Mesendoderm (in vitro differentiated cells): ENCODE results near the gene RIMOC1.

Source experiments
- DNase-seq: peaks from one replicate; pipeline ENCODE4 v3.0.0; 2013
- H2AK5ac ChIP-seq: 2 replicates; pipeline ENCODE4 v1.6.1; 2013; ENCODE audit warnings: low read length, inconsistent platforms
- H2BK120ac ChIP-seq: 2 replicates; pipeline ENCODE4 v1.6.1; 2013; ENCODE audit warnings: low read depth, mild to moderate bottlenecking, low read length, moderate library complexity, mixed read lengths
- H2BK15ac ChIP-seq: replicated peaks from 2 replicates; pipeline ENCODE4 v1.6.1; 2013; ENCODE audit warnings: low read depth, mild to moderate bottlenecking, moderate library complexity
- H2BK5ac ChIP-seq: 2 replicates; pipeline ENCODE4 v1.6.1; 2013; ENCODE audit warnings: low read length, inconsistent platforms
- H3K18ac ChIP-seq: 2 replicates; pipeline ENCODE4 v1.6.1; 2013; ENCODE audit warnings: mild to moderate bottlenecking, low read length, mixed read lengths
- H3K23ac ChIP-seq: one replicate; pipeline ENCODE4 v1.6.1; 2013; ENCODE audit warnings: low read length
- H3K27ac ChIP-seq: 2 replicates; pipeline ENCODE4 v1.5.1; 2013; ENCODE audit warnings: low read depth, mild to moderate bottlenecking, inconsistent platforms, low read length, moderate library complexity
- H3K27me3 ChIP-seq: 2 replicates; pipeline ENCODE4 v1.6.1; 2013; ENCODE audit warnings: low read length, control low read depth, mild to moderate bottlenecking, inconsistent platforms; ENCODE audit not compliant: insufficient read depth, poor library complexity
- H3K36me3 ChIP-seq: 2 replicates; pipeline ENCODE4 v1.6.1; 2013; ENCODE audit warnings: low read length, inconsistent platforms; ENCODE audit not compliant: control insufficient read depth, insufficient read depth
- H3K4ac ChIP-seq: one replicate; pipeline ENCODE4 v1.6.1; 2013; ENCODE audit warnings: low read depth, mild to moderate bottlenecking, low read length, moderate library complexity
- H3K4me1 ChIP-seq: 2 replicates; pipeline ENCODE4 v1.6.1; 2013; ENCODE audit warnings: low read depth, low read length, inconsistent platforms; ENCODE audit not compliant: control insufficient read depth
- H3K4me2 ChIP-seq: 2 replicates; pipeline ENCODE4 v1.6.1; 2013; ENCODE audit warnings: low read length
- H3K4me3 ChIP-seq: 2 replicates; pipeline ENCODE4 v1.5.1; 2013; ENCODE audit warnings: mild to moderate bottlenecking, low read length
- H3K56ac ChIP-seq: one replicate; pipeline ENCODE4 v1.6.1; 2013; ENCODE audit warnings: low read length
- H3K79me1 ChIP-seq: 2 replicates; pipeline ENCODE4 v1.6.1; 2013; ENCODE audit warnings: low read length, inconsistent platforms
- H3K79me2 ChIP-seq: 2 replicates; pipeline ENCODE4 v1.6.1; 2013; ENCODE audit warnings: mild to moderate bottlenecking, low read length; ENCODE audit not compliant: control insufficient read depth, insufficient read depth
- H3K9ac ChIP-seq: 2 replicates; pipeline ENCODE4 v1.6.1; 2013; ENCODE audit warnings: low read length, inconsistent platforms
- H4K5ac ChIP-seq: one replicate; pipeline ENCODE4 v1.6.1; 2013; ENCODE audit warnings: low read length
- H4K8ac ChIP-seq: one replicate; pipeline ENCODE4 v1.6.1; 2013; ENCODE audit warnings: low read depth, mild to moderate bottlenecking, control low read depth, low read length, moderate library complexity
- WGBS: extraction: QIAGEN DNeasy Blood & Tissue Kit; methylation state at CpG from one replicate; pipeline ENCODE4 v1.1.7; 2013; ENCODE audit warnings: low lambda C conversion rate, missing lambda C conversion rate; ENCODE audit not compliant: insufficient coverage; ENCODE audit errors: extremely low coverage; 5-methylcytosine and 5-hydroxymethylcytosine counted together

The RIMOC1 gene

GRCh38 chr5:41875121-41875520 is 29.0 kb upstream of the RIMOC1 start:
- Histone ChIP-seq H3K4ac (no peak overlapping the region), H3K27ac (no peak overlapping the region), H4K8ac (no peak overlapping the region), H3K23ac (no peak overlapping the region), H3K79me1 (no peaks in the 10 kb centered on the region), H3K4me3 (no peak overlapping the region), H2AK5ac (no peak overlapping the region), H3K56ac (no peak overlapping the region), H2BK15ac (no peak overlapping the region), H3K27me3 (peaks cover 2% of the 10 kb centered on the region), H3K4me1 (peaks cover 3% of the 10 kb centered on the region), H2BK120ac (no peak overlapping the region), H3K4me2 (no peak overlapping the region), H2BK5ac (no peak overlapping the region), H3K79me2 (no peaks in the 10 kb centered on the region), H3K18ac (no peak overlapping the region), H4K5ac (no peak overlapping the region), H3K36me3 (no peaks in the 10 kb centered on the region), H3K9ac (no peak overlapping the region)
- no peak for DNase-seq

- Histone ChIP-seq H3K18ac (no peak overlapping the region), H3K56ac (no peak overlapping the region), H3K27me3 (no peaks in the 10 kb centered on the region), H3K4ac (no peak overlapping the region), H3K79me2 (no peaks in the 10 kb centered on the region), H2BK5ac (no peak overlapping the region), H2AK5ac (no peak overlapping the region), H3K79me1 (no peaks in the 10 kb centered on the region), H2BK120ac (no peak overlapping the region), H3K4me1 (no peaks in the 10 kb centered on the region), H3K4me3 (no peak overlapping the region), H4K5ac (no peak overlapping the region), H3K23ac (no peak overlapping the region), H3K36me3 (no peaks in the 10 kb centered on the region), H3K4me2 (no peak overlapping the region), H4K8ac (no peak overlapping the region), H3K27ac (no peak overlapping the region), H2BK15ac (no peak overlapping the region), H3K9ac (no peak overlapping the region)
- no CpG with 5 or more reads among the region's 2 CpGs for WGBS
- DNase-seq = no peak
Measured at GRCh38 chr5:41876678-41877077, 27.5 kb upstream of the RIMOC1 start.

- no CpG with 5 or more reads among the region's 1 CpG for WGBS
Measured at GRCh38 chr5:41877408-41877807, 26.7 kb upstream of the RIMOC1 start.

GRCh38 chr5:41878173-41878572 is 26.0 kb upstream of the RIMOC1 start:
- Histone ChIP-seq H3K27ac (no peak overlapping the region), H3K4me1 (no peaks in the 10 kb centered on the region), H3K18ac (no peak overlapping the region), H3K4ac (no peak overlapping the region), H2AK5ac (no peak overlapping the region), H3K9ac (no peak overlapping the region), H3K27me3 (no peaks in the 10 kb centered on the region), H4K5ac (no peak overlapping the region), H3K36me3 (no peaks in the 10 kb centered on the region), H3K23ac (no peak overlapping the region), H2BK120ac (no peak overlapping the region), H3K4me3 (no peak overlapping the region), H4K8ac (no peak overlapping the region), H3K79me2 (no peaks in the 10 kb centered on the region), H3K56ac (no peak overlapping the region), H3K4me2 (no peak overlapping the region), H2BK15ac (no peak overlapping the region), H2BK5ac (no peak overlapping the region), H3K79me1 (no peaks in the 10 kb centered on the region)
- no peak for DNase-seq
- WGBS = no CpG with 5 or more reads among the region's 2 CpGs

More at GRCh38 chr5:41877408-41877807, 26.7 kb upstream of the RIMOC1 start:
- Histone ChIP-seq H3K18ac (no peak overlapping the region), H3K4me3 (no peak overlapping the region), H3K4me2 (no peak overlapping the region), H3K9ac (no peak overlapping the region), H3K27ac (no peak overlapping the region), H3K4me1 (no peaks in the 10 kb centered on the region), H2BK5ac (no peak overlapping the region), H3K36me3 (no peaks in the 10 kb centered on the region), H3K27me3 (no peaks in the 10 kb centered on the region), H3K79me1 (no peaks in the 10 kb centered on the region), H3K4ac (no peak overlapping the region), H4K8ac (no peak overlapping the region), H2BK15ac (no peak overlapping the region), H3K56ac (no peak overlapping the region), H2AK5ac (no peak overlapping the region), H4K5ac (no peak overlapping the region), H3K23ac (no peak overlapping the region), H3K79me2 (no peaks in the 10 kb centered on the region), H2BK120ac (no peak overlapping the region)
- DNase-seq = no peak

- no peak overlapping the region for H2BK120ac ChIP-seq
- H4K8ac ChIP-seq = no peak overlapping the region
- H3K23ac ChIP-seq = no peak overlapping the region
- DNase-seq = peak; percentile 59
- H3K56ac ChIP-seq = no peak overlapping the region
- no peaks in the 10 kb centered on the region for H3K79me2 ChIP-seq
- no peaks in the 10 kb centered on the region for H3K79me1 ChIP-seq
- H3K18ac ChIP-seq = no peak overlapping the region
- no CpG with 5 or more reads among the region's 3 CpGs for WGBS
- no peak overlapping the region for H3K9ac ChIP-seq
- no peaks in the 10 kb centered on the region for H3K4me1 ChIP-seq
- H3K27me3 ChIP-seq = no peaks in the 10 kb centered on the region
- no peak overlapping the region for H4K5ac ChIP-seq
- no peak overlapping the region for H2AK5ac ChIP-seq
- H2BK15ac ChIP-seq = no peak overlapping the region
- no peak overlapping the region for H3K4me3 ChIP-seq
- H3K4me2 ChIP-seq = no peak overlapping the region
- no peaks in the 10 kb centered on the region for H3K36me3 ChIP-seq
- no peak overlapping the region for H3K27ac ChIP-seq
- H2BK5ac ChIP-seq = no peak overlapping the region
- H3K4ac ChIP-seq = no peak overlapping the region
Measured at GRCh38 chr5:41878643-41879478, 25.3 kb upstream of the RIMOC1 start.

- no peaks in the 10 kb centered on the region for H3K79me2 ChIP-seq
- no CpG with 5 or more reads among the region's 5 CpGs for WGBS
- no peak overlapping the region for H3K4me3 ChIP-seq
- H3K23ac ChIP-seq = no peak overlapping the region
- no peak overlapping the region for H2BK15ac ChIP-seq
- H3K27ac ChIP-seq = no peak overlapping the region
- H3K4ac ChIP-seq = no peak overlapping the region
- H3K56ac ChIP-seq = no peak overlapping the region
- no peaks in the 10 kb centered on the region for H3K79me1 ChIP-seq
- no peaks in the 10 kb centered on the region for H3K36me3 ChIP-seq
- H2BK5ac ChIP-seq = no peak overlapping the region
- no peak overlapping the region for H3K4me2 ChIP-seq
- no peaks in the 10 kb centered on the region for H3K4me1 ChIP-seq
- H3K18ac ChIP-seq = no peak overlapping the region
- H4K5ac ChIP-seq = no peak overlapping the region
- no peak overlapping the region for H4K8ac ChIP-seq
- no peak overlapping the region for H2AK5ac ChIP-seq
- H3K9ac ChIP-seq = no peak overlapping the region
- no peak overlapping the region for H2BK120ac ChIP-seq
- no peaks in the 10 kb centered on the region for H3K27me3 ChIP-seq
- DNase-seq = no peak
Measured at GRCh38 chr5:41882765-41883164, 21.4 kb upstream of the RIMOC1 start.
